HG03095 (cell line): ENCODE data around the gene VPS9D1.
"Not testable (repeated sequence)": the region's sequence is repeated elsewhere in the genome, so short reads cannot be mapped to it uniquely, and the experiment has no call there.

Experiments used
- ATAC-seq: cut with Tn5 transposase; IDR thresholded peaks from one replicate; pipeline ENCODE4 v1.9.1; 2021; ENCODE audit warnings: moderate library complexity; ENCODE audit not compliant: unreplicated experiment

VPS9D1 gene

DNA sequence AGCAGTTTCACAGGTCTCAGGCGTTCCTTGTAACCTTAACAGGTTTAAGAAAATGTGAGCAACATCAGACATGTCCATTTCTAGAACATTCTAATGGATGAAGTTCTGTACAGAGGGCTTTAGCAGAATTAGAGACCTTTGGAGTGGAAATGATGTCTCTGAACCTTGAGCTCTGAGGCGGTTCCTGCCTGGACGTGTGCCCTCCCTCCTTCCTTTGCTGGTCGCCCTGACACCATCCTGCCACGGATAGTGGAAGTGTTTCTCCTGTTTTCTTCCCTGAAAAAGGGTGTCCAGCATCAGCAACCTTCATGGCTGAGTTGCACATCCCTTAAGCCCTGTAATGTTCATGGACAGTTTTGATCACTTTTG lies 51.9 kb downstream of the VPS9D1 start:
- ATAC-seq = no peak

DNA sequence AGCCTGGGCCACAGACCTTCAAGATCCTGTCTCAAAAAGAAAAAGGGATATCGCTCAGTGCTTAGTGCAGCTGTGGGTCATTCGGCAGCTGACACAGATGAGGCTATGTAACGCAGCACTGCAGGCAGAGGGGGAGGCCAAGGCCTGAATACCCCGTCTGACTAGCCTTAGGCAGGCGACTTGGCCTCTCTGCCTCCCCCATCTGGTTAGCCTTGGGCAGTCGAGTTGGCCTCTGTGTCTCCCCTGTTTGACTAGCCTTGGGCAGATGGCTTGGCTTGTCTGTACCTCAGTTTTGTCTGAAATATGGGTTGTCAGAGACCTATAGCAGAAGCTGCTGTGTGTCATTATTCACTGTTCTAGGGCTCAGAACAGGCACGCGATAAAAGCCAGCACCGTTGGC lies 53.1 kb downstream of the VPS9D1 start:
- ATAC-seq = no peak

GRCh38 chr16:89667000-89667399 lies 53.7 kb downstream of the VPS9D1 start:
- not testable (repeated sequence) for ATAC-seq

DNA sequence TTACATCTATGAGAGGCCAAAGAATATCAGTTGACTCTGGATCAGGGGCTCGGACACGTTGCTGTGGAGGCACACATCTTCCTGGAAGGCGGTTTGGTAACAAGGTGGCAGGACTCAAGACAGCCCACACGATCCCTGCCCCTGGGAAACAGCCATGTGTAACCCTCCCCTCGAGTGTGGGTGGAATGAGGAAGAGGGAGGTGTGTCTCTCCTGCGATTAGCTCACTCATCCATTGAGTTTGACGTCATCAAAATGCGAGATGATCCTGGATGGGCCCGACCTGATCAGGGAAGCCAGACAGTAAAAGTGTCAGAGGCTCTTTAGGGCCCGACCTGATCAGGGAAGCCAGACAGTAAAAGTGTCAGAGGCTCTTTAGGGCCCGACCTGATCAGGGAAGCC lies 56.5 kb downstream of the VPS9D1 start:
- ATAC-seq = not testable (repeated sequence)

DNA sequence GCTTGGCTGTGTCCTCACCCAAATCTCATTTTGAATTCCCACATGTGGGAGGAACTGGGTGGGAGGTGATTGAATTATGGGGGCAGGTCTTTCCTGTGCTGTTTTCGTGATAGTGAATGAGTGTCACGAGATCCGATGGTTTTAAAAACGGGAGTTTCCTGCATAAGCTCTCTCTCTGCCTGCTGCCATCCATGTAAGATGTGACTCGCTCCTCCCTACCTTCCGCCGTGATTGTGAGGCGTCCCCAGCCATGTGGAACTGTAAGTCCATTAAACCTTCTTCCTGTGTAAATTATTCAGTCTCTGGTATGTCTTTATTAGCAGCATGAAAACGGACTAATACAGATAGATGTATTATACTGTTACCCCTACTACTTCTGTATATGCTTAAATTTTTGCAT lies 59.5 kb downstream of the VPS9D1 start:
- no peak for ATAC-seq

GRCh38 chr16:89660146-89660545 lies 60.6 kb downstream of the VPS9D1 start:
- no peak for ATAC-seq

DNA sequence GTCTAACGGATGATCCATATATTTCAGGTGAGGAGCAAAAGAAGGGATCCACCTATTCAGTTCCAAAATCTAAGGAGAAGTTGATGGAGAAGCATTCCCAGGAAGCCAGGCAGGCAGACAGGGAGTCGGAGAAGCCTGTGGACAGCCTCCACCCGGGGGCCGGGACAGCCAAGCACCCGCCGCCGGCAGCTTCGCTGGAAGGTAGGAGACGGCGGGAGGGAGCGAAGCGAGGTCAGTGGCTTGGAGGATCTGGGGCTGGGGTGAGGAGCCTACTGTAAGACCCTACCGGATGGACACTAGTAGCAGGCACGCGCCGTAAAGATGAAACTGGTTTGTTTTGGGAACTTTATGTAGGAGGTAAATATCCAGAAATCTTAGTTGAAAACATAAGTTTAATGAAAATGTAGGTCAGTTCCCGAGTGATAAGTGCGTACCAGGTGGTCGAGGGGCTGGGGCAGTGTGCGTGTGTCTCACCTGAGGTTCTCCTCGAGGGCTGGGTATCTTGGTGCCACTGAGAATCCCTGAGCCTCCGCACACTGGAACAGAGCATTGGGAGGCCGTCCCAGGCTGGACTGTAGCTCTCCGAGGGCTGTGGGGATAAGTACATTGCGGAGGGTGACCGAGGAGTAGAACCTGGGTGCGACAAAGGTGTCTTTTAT lies 62.3 kb downstream of the VPS9D1 start:
- ATAC-seq = no peak

- ATAC-seq = peak; percentile 86
Observed at GRCh38 chr16:89657442-89658220, 63.1 kb downstream of the VPS9D1 start, which contains the start of the genes CHMP1A and SPATA33. Gene CHMP1A (minus strand): TSS chr16:89657708. CDS start chr16:89657588, 120 bp downstream. Gene SPATA33 (plus strand): TSS chr16:89657836. CDS start chr16:89657912, 76 bp downstream.
